Measurements from ENCODE around the gene OR1D2.
"Not testable (repeated sequence)": the region's sequence is repeated elsewhere in the genome, so short reads cannot be mapped to it uniquely, and the experiment has no call there.

OR1D2 gene
- total RNA-seq = 0 reads per million in 2 donors

GRCh38 chr17:3104322-3104721 lies at the start of gene OR1D2:
Gene OR1D2, minus strand, starts transcription at chr17:3104422. Its CDS starts 11,426 bp downstream, at chr17:3092996.
- DNase-seq = no peak

GRCh38 chr17:3137494-3137893 lies 33.3 kb upstream of the OR1D2 start:
- DNase-seq = not testable (repeated sequence)

GRCh38 chr17:3127451-3127850 lies 23.2 kb upstream of the OR1D2 start, which contains the start of gene OR1G1:
Gene OR1G1, minus strand, starts transcription at chr17:3127551. Its CDS starts 0 bp downstream, at chr17:3127551.
- DNase-seq = no peak

GRCh38 chr17:3073850-3074249 lies 30.4 kb downstream of the OR1D2 start:
- DNase-seq = not testable (repeated sequence)

GRCh38 chr17:3065192-3065591 lies 39.0 kb downstream of the OR1D2 start:
- not testable (repeated sequence) for DNase-seq

GRCh38 chr17:3063507-3063906 lies 40.7 kb downstream of the OR1D2 start, which contains the start of gene OR1D5:
Gene OR1D5, minus strand, starts transcription at chr17:3063607. Its CDS starts 0 bp downstream, at chr17:3063607.
- DNase-seq = not testable (repeated sequence)

GRCh38 chr17:3062824-3063377 lies 41.3 kb downstream of the OR1D2 start:
- not testable (repeated sequence) for DNase-seq

GRCh38 chr17:3054868-3055267 lies 49.4 kb downstream of the OR1D2 start:
- not testable (repeated sequence) for DNase-seq

GRCh38 chr17:3049705-3050295 lies 54.4 kb downstream of the OR1D2 start:
- no peak for DNase-seq

- DNase-seq = peak; percentile 76 to 98 (median 90)
These were observed 55.3 kb downstream of the OR1D2 start for GRCh38 chr17:3048727-3049471.

GRCh38 chr17:3046753-3047152 lies 57.5 kb downstream of the OR1D2 start:
- DNase-seq = no peak

GRCh38 chr17:3043737-3044365 lies 60.4 kb downstream of the OR1D2 start:
- DNase-seq = no peak

- no peak for DNase-seq
These were observed 63.3 kb downstream of the OR1D2 start for GRCh38 chr17:3040882-3041281.

GRCh38 chr17:3039736-3040135 lies 64.5 kb downstream of the OR1D2 start:
- no peak for DNase-seq

GRCh38 chr17:3038941-3039340 lies 65.3 kb downstream of the OR1D2 start:
- DNase-seq = no peak
